Suprapubic skin (tissue), 3 donors: ENCODE data around the gene SLC25A42.

Experiments used
- CTCF ChIP-seq, 2 donors: fragments of 200-600 bp in 1 of 2; fragments of 450-650 bp in 1 of 2; sonication (generic) in 1 of 2; IDR thresholded peaks; one replicate each; pipeline ENCODE4 v1.5.1; 2016 to 2019; ENCODE audit warnings: antibody characterized with exemption in 2 of 2, mild to moderate bottlenecking in 1 of 2, moderate library complexity in 1 of 2
- POLR2AphosphoS5 ChIP-seq, 3 donors: sonication (generic); formaldehyde crosslinking; IDR thresholded peaks; one replicate each; pipeline ENCODE4 v1.6.1; 2017; ENCODE audit warnings: antibody characterized with exemption in 3 of 3

GRCh38 chr19:19111967-19112580, 48.3 kb downstream of the SLC25A42 start:
- TF ChIP-seq POLR2AphosphoS5 (IDR thresholded peaks at IDR 0.05) (no peak), CTCF (IDR thresholded peaks at IDR 0.05) (no peak)
